Neutrophil (primary cell): ENCODE data around the gene VAC14.

Experiments
- H3K27ac ChIP-seq: fragments of 200-600 bp; sonication (generic); 2 replicates; pipeline ENCODE4 v1.5.1; 2016; ENCODE audit warnings: mild to moderate bottlenecking, moderate library complexity
- H3K27me3 ChIP-seq: fragments of 200-600 bp; sonication (generic); 2 replicates; pipeline ENCODE4 v1.6.0; 2016; ENCODE audit warnings: mild to moderate bottlenecking
- H3K36me3 ChIP-seq: fragments of 200-600 bp; sonication (generic); 2 replicates; pipeline ENCODE4 v1.5.1; 2017
- H3K4me1 ChIP-seq, 2 experiments: fragments of 200-600 bp in 1 of 2; sonication (generic) in 1 of 2; 1 replicate in 1 of 2; 2 replicates in 1 of 2; pipeline versions ENCODE4 v1.5.1 to v1.6.1; 2013 to 2016; ENCODE audit warnings: low read depth in 1 of 2, low read length in 1 of 2, mild to moderate bottlenecking in 1 of 2, moderate library complexity in 1 of 2; ENCODE audit not compliant: control insufficient read depth in 1 of 2, insufficient read depth in 1 of 2
- H3K4me3 ChIP-seq, 2 experiments: fragments of 200-600 bp in 1 of 2; sonication (generic) in 1 of 2; 1 replicate in 1 of 2; 2 replicates in 1 of 2; pipeline ENCODE4 v1.5.1; 2013 to 2016; ENCODE audit warnings: low read depth in 1 of 2, low read length in 1 of 2, mild to moderate bottlenecking in 1 of 2, moderate library complexity in 1 of 2
- H3K9me3 ChIP-seq: fragments of 200-600 bp; sonication (generic); 2 replicates; pipeline ENCODE4 v1.5.1; 2016
- CTCF ChIP-seq: fragments of 200-600 bp; sonication (generic); IDR thresholded peaks from 2 replicates; pipeline ENCODE4 v1.5.1; 2016; ENCODE audit warnings: antibody characterized with exemption

VAC14 gene

DNA sequence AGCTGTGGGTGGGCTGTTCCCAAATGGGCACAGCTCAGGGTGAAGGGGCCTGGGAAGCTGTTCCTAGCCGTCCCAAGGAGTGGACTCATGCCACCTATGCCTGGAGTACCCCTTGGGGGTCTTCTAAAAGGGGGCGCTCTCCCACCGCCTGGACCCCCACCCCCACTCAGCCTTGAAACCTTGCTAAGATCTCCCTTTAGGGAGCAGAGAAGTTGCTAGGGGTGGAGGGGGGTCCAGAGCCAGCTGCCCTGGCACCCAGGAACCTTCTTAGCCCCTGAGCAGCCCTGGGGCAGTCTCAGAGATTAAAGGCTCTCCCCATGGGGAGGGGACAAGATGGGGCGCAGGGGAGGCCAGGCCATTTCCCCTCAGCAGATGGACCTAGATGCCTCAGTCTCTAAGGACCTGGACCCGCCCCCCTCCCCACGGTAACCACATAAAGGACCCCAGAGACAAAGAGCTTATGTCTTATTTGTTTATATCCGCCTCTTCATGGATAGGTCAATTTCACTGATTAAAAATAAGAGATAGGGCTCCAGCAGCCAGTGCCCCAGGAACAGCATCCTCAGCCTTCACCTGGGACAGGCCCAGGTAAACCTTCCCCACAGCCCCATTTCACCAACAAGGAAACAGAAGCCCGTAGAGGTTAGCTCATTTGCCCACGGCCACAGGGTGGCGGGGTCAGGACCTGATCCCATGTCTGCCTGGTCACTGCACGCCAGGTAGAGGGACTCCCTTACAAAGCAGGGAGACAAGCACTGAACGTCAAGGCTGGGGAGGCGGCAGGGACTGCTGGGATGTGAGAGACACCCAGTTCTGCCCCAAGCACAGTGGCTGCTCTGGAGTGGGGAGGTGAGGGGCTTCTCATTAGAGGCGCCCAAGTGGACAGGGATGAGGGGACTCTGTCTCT is 118.5 kb downstream of the VAC14 start:
- H3K27ac ChIP-seq = no peak overlapping the region
- no peak overlapping the region for H3K4me3 ChIP-seq
- H3K36me3 ChIP-seq = peaks cover 6% of the 10 kb centered on the region
- no peaks in the 10 kb centered on the region for H3K9me3 ChIP-seq
- peaks cover 8 to 9% of the 10 kb centered on the region in 2 experiments for H3K4me1 ChIP-seq
- TF ChIP-seq CTCF = no peak
- peaks cover 31% of the 10 kb centered on the region for H3K27me3 ChIP-seq

GRCh38 chr16:70681382-70682238 is 119.3 kb downstream of the VAC14 start:
- no peak for TF ChIP-seq CTCF
- H3K36me3 ChIP-seq = no peaks in the 10 kb centered on the region
- H3K9me3 ChIP-seq = no peaks in the 10 kb centered on the region
- H3K4me1 ChIP-seq = peaks cover 8 to 9% of the 10 kb centered on the region in 2 experiments
- H3K4me3 ChIP-seq = no peak overlapping the region
- peaks cover 24% of the 10 kb centered on the region for H3K27me3 ChIP-seq
- no peak overlapping the region for H3K27ac ChIP-seq

GRCh38 chr16:70680495-70681381 is 120.2 kb downstream of the VAC14 start:
- Histone ChIP-seq H3K36me3 (no peaks in the 10 kb centered on the region), H3K4me3 (no peak overlapping the region), H3K27ac (no peak overlapping the region), H3K4me1 (peaks cover 8 to 9% of the 10 kb centered on the region in 2 experiments), H3K27me3 (peaks cover 16% of the 10 kb centered on the region), H3K9me3 (no peaks in the 10 kb centered on the region)
- TF ChIP-seq CTCF = no peak

DNA sequence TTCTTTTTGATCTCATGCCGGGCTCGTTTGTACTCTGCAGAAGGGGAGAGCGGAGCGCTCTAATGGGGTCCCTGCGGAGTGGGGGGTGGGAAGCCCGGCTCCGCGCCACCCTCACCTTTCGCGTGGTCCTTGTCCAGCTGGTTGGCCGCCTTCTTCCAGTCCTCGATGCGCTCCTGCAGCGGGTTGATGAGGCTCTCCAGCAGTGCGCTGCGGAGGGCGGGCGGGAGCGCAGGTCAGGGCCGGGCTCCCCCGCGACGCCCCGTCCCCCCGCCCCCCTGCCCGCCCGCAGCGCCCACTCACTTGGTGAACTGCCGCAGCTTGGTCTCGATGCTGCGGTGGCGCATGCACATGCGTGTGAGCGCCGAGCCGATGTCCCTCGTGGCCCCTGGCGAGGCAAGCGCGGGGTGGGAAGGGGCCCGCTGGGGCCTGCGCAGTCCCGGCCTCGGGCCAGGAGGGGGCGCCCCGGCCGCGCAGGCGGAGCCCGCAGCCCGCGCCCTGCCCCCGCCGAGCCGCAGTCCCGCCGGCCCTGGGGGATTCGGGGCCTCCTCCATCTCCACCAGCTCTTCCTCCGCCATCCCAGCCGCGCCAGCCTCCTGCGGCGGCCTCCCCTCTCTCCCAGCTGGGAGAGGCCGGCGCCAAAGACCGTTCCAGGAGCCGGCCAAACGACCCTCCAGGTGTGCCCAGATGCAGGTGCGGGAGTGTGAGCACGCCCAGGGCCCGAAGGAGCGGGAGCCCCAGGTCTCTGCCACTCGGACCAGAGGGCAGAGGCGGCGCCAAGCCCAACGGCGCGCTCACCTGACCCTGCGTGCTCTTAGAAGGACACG is 121.1 kb downstream of the VAC14 start:
- Histone ChIP-seq H3K36me3 (no peaks in the 10 kb centered on the region), H3K4me3 (no peak overlapping the region), H3K27ac (no peak overlapping the region)

More for the DNA sequence above, 121.1 kb downstream of the VAC14 start:
- Histone ChIP-seq H3K4me1 (peaks cover under 1 to 2% of the 10 kb centered on the region in 2 experiments), H3K9me3 (no peaks in the 10 kb centered on the region), H3K27me3 (peaks cover 8% of the 10 kb centered on the region)
- TF ChIP-seq CTCF = no peak
